ENCODE data around the gene TFRC.

- no peak for TF ChIP-seq EZH2 (IDR thresholded peaks at IDR 0.05)
- TF ChIP-seq CTCF (IDR thresholded peaks at IDR 0.05), result no peak
- TF ChIP-seq EZH2phosphoT487 (IDR thresholded peaks at IDR 0.05), result no peak
Observed at GRCh38 chr3:196082619-196082971, 705 bp upstream of the TFRC start.
